ENCODE data around the gene ATP5F1B. TPM values are rescaled to one million over a fixed set of nuclear protein-coding genes. Genes with fewer than 3 reads are reported as not detected.

The ATP5F1B gene
- total and polyA plus RNA-seq, 9 of the 15 experiments (the other 6 are each of a cell fraction or from before 2014, with no cell fraction given): 908 to 3,125 (median 1,482) TPM

DNA sequence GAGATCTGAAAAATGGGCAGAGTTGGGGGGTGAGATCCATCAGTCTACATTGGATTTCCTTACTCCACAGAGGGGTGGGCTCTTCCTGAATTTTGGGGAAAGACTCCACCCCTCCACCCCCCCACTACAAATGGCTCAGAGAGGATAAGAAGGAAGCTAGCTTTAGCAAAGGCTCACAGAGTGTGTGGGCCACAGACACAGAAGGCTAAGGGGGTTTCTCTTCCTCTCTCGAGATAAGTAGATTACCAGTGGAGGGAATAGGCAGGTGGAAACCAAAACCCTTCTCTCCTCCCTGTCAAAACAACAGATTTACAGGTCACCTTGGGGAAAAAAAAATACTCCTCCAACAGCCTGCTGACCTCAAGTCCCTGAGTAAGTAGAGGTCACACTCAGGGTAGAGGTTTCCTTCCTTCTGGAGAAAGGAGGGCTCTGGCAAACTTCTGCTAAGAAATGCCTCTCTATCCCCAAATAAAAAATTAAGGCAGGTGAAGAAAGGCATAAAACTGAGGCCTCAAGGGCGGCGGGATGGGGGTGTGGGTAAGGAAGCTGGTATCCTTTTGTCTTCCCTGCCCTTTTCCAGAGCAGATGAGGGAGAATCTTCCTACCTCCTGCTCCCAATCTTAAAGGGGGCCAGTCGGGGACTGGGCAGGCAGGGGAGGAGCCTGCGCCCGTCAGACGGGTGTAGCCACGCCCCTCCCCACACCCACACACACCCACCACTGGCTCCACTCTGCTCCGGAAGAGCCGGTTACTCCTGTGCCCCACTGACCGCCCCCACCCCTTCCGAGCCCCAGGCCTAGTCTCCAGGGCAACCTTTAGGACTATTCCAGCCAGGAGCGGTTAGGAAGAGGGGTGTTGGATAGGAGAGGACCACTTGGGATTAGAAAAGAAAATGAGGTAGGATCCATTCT lies 13.7 kb downstream of the ATP5F1B start (continued):
- TF ChIP-seq UBTF (IDR thresholded peaks at IDR 0.05; ENCODE audit: borderline replicate concordance in 1 of 2, low read depth in 2 of 2, low read length in 2 of 2) (no peak), HOXB6 (CRISPR knock-in tag; IDR thresholded peaks at IDR 0.05; ENCODE audit: borderline replicate concordance) (no peak), EGR1 (conservative IDR thresholded peaks at IDR 0.05) (peak; percentile 96), ESRRA (IDR thresholded peaks at IDR 0.05; ENCODE audit: borderline replicate concordance, low read depth) (peak; percentile 83), ZNF212 (CRISPR knock-in tag; IDR thresholded peaks at IDR 0.05) (no peak), SMARCA5 (IDR thresholded peaks at IDR 0.05) (no peak), FOXP4 (CRISPR knock-in tag; IDR thresholded peaks at IDR 0.05; ENCODE audit: borderline replicate concordance) (no peak), ELK1 (CRISPR knock-in tag; IDR thresholded peaks at IDR 0.05) (no peak), EWSR1 (IDR thresholded peaks at IDR 0.05; ENCODE audit: borderline replicate concordance, low read depth, partially characterized antibody) (no peak), ZEB2 (IDR thresholded peaks at IDR 0.05) (no peak), RAD51 (IDR thresholded peaks at IDR 0.05; ENCODE audit: borderline replicate concordance, low read depth) (no peak), POLR2H (tag; IDR thresholded peaks at IDR 0.05; ENCODE audit: low read depth) (no peak), IRF2 (CRISPR knock-in tag; IDR thresholded peaks at IDR 0.05) (no peak), PCBP2 (IDR thresholded peaks at IDR 0.05; ENCODE audit: low read depth, low read length, poor library complexity, severe bottlenecking) (no peak), SRSF3 (IDR thresholded peaks at IDR 0.05; ENCODE audit: insufficient read depth, low read length) (no peak)
- TF ChIP-seq, protein P1, sequence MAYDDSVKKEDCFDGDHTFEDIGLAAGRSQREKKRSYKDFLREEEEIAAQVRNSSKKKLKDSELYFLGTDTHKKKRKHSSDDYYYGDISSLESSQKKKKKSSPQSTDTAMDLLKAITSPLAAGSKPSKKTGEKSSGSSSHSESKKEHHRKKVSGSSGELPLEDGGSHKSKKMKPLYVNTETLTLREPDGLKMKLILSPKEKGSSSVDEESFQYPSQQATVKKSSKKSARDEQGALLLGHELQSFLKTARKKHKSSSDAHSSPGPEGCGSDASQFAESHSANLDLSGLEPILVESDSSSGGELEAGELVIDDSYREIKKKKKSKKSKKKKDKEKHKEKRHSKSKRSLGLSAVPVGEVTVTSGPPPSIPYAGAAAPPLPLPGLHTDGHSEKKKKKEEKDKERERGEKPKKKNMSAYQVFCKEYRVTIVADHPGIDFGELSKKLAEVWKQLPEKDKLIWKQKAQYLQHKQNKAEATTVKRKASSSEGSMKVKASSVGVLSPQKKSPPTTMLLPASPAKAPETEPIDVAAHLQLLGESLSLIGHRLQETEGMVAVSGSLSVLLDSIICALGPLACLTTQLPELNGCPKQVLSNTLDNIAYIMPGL (CRISPR knock-in tag; IDR thresholded peaks at IDR 0.05): no peak
- TF ChIP-seq, protein P2, sequence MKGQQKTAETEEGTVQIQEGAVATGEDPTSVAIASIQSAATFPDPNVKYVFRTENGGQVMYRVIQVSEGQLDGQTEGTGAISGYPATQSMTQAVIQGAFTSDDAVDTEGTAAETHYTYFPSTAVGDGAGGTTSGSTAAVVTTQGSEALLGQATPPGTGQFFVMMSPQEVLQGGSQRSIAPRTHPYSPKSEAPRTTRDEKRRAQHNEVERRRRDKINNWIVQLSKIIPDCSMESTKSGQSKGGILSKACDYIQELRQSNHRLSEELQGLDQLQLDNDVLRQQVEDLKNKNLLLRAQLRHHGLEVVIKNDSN (CRISPR knock-in tag; IDR thresholded peaks at IDR 0.05): no peak
- TF ChIP-seq, protein P3, sequence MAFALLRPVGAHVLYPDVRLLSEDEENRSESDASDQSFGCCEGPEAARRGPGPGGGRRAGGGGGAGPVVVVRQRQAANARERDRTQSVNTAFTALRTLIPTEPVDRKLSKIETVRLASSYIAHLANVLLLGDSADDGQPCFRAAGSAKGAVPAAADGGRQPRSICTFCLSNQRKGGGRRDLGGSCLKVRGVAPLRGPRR (CRISPR knock-in tag; IDR thresholded peaks at IDR 0.05): no peak
